ENCODE data around the gene KRT86. TPM values are rescaled to one million over a fixed set of nuclear protein-coding genes. Genes with fewer than 3 reads are reported as not detected.

KRT86 gene
- total and polyA plus RNA-seq, 5 experiments from 2014 or later: not detected

DNA sequence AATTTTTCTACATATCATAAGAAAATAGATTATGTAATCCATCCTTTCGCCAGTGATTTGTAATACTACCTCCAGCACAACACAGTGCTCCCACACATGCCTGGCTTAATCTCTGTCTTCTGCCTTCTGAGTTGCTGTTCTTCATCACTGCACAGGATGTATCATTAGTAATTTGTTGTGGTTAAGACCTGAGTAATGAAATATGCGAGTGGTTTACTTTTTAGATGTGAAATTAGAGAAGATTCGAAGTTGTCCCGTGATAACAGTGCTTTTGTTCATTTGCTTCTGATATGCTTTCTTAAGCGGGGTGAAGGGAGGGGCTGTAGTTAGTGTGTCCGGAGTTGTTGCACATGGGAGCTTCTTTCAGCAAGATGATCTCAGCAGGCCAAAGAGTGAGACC, 74.8 kb downstream of the KRT86 start:
- H3K4me1 Mint-ChIP-seq: peaks cover 22 to 34% (median 30%) of the 10 kb centered on the region in 4 donors
- peaks cover 0 to 15% (median 1%) of the 10 kb centered on the region in 5 donors for H3K27me3 Mint-ChIP-seq
- no peak overlapping the region for H3K27ac Mint-ChIP-seq
- no peak overlapping the region for H3K4me3 Mint-ChIP-seq
- DNase-seq: peak in 1 of 10 donors; percentile 34
- H3K36me3 Mint-ChIP-seq: no peaks in the 10 kb centered on the region
- ATAC-seq: no peak
- POLR2A ChIA-PET: interaction anchor here (1.5 kb wide), 1 partner anchor 21 kb away, joined by 6 read pairs; no protein-coding TSS in a partner anchor
- no peaks in the 10 kb centered on the region for H3K9me3 Mint-ChIP-seq

DNA sequence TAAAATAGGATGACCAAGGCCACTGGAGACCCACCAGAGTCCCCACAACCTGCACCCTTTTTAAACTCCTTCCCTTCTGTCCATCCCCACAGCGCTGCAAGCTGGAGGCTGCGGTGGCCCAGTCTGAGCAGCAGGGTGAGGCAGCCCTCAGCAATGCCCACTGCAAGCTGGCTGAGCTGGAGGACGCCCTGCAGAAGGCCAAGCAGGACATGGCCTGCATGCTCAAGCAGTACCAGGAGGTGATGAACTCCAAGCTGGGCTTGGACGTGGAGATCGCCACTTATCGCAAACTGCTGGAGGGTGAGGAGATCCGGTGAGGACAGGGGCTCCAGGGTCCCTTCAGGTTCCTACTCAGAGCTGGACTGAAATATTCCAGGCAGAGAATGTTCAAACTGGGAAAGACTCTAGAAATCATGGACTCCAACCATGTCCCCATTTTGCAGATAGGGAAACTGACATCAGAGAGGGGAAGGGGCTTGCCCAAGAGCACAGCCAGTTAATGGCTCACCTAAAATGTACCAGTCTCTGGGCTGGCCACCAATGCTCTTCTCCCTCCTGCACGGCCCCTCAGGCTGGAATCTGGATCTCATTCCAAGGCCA, 75.7 kb downstream of the KRT86 start:
- Mint-ChIP-seq H3K4me3 (no peak overlapping the region), H3K36me3 (no peaks in the 10 kb centered on the region), H3K9me3 (no peaks in the 10 kb centered on the region), H3K4me1 (peaks cover 20 to 34% (median 30%) of the 10 kb centered on the region in 4 donors), H3K27ac (peak overlapping the region in 1 of 10 donors; percentile 16), H3K27me3 (peaks cover 0 to 15% (median 1%) of the 10 kb centered on the region in 5 donors)
- POLR2A ChIA-PET: interaction anchor here (1.5 kb wide), 1 partner anchor 22 kb away, joined by 6 read pairs; no protein-coding TSS in a partner anchor
- ATAC-seq (no peak), DNase-seq (peak in 1 of 10 donors; percentile 18)

DNA sequence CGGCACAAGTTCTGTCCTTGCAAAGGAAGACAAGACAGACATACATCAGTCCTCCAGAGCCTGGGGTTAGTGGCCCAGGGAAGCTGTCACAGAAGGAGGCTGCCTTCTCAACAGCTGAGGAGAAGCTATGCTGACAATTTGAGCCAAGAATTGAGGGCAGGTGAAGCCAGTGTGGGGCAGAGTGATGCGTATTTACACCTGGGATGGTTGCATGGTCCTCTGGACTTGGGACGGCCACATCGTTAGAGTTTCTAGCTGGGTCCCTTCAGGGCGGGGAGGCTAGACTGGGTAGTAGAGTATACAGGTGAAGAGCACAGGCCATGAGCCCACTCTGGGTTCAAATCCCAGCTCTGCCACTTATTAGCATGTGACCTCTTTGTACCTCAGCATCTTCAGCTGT, 76.3 kb downstream of the KRT86 start:
- POLR2A ChIA-PET: interaction anchor here (0.5 kb wide), 1 partner anchor 1354 kb away, joined by 3 read pairs; no protein-coding TSS in a partner anchor
- Mint-ChIP-seq H3K27me3 (peaks cover 0 to 15% (median 1%) of the 10 kb centered on the region in 5 donors), H3K36me3 (no peaks in the 10 kb centered on the region), H3K4me3 (peak overlapping the region in 6 of 10 donors; percentile 2 to 55 (median 27)), H3K4me1 (peaks cover 20 to 34% (median 30%) of the 10 kb centered on the region in 4 donors), H3K9me3 (no peaks in the 10 kb centered on the region), H3K27ac (peak overlapping the region in 5 of 10 donors; percentile 4 to 81 (median 36))
- DNase-seq (peak in 1 of 10 donors; percentile 24), ATAC-seq (no peak)

DNA sequence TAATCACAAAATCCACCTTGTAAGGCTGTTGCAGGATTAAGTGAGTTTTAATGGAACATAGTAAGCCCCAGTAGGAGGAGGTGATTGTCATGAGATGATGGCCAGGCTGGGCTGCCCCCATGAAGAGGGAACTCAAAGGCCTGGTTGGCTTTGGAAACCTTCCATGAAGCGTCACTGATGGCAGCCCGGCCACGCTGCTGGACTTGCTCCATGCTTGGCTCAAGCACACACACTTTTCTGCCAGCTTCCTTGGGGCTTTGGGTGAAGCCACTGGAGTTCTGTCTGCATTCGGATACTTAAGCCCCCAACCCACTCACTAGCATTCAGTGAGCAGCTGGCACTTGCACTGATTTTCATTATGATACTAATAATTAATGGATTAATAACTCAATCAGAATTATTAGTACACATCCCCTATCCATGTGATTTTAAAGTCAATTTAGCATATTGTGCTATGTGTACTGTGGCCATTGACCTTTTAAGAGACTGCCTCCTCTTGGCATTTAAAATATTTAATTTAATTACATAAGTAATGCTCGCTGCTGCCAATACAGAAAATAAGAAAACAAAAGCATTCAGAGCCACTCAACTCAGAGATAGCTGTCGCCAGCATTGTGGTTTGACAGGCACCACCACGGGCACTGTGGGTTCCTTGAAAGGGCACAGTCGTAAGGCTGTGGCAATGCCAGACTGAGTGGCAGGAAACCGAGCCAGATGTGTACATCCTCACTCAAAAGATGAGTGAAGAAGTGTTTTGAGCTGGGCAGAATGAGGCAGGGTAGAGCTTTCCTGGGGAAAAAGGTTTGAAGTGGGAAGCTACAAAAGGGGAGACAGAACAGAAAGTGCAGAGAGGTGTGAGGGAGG, 77.0 kb downstream of the KRT86 start:
- H3K4me1 Mint-ChIP-seq: peaks cover 20 to 34% (median 30%) of the 10 kb centered on the region in 4 donors
- DNase-seq: peak; percentile 40 to 91 (median 80)
- H3K9me3 Mint-ChIP-seq: no peaks in the 10 kb centered on the region
- H3K27ac Mint-ChIP-seq: peak overlapping the region in 9 of 10 donors; percentile 5 to 84 (median 54)
- peak; percentile 98 to 99 for ATAC-seq
- H3K36me3 Mint-ChIP-seq: no peaks in the 10 kb centered on the region
- POLR2A ChIA-PET: interaction anchor here (1.0 kb wide), 1 partner anchor 8 kb away, joined by 4 read pairs; no protein-coding TSS in a partner anchor
- peaks cover 0 to 15% (median 1%) of the 10 kb centered on the region in 5 donors for H3K27me3 Mint-ChIP-seq
- peak overlapping the region in 9 of 10 donors; percentile 16 to 68 (median 42) for H3K4me3 Mint-ChIP-seq

DNA sequence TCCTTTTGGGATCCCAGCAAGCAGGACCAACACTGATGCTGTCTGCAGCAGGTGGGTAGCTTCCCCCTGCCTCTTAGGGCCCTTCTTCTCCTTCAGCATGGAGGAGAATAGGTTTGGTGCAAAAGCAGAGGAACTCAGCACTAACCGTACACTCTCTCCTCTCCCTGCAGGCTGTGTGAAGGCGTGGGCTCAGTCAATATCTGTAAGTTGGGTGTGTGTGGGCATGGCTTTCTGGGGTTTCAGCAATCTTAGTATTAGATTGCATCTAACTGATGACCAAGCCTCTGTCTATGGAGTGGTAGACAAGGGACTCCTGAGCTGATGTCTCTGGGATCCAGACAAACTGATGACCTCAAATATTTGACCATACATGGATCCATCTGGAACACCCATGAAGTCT, 78.5 kb downstream of the KRT86 start:
- Mint-ChIP-seq H3K36me3 (no peaks in the 10 kb centered on the region), H3K27me3 (peaks cover 0 to 16% (median 1%) of the 10 kb centered on the region in 5 donors), H3K4me1 (peaks cover 23 to 39% (median 37%) of the 10 kb centered on the region in 4 donors), H3K4me3 (peak overlapping the region in 6 of 10 donors; percentile 10 to 73 (median 25)), H3K9me3 (no peaks in the 10 kb centered on the region), H3K27ac (peak overlapping the region in 2 of 10 donors; percentile 47 to 77)
- ATAC-seq: no peak
- POLR2A ChIA-PET: no interaction called here
- DNase-seq: peak in 1 of 10 donors; percentile 10

DNA sequence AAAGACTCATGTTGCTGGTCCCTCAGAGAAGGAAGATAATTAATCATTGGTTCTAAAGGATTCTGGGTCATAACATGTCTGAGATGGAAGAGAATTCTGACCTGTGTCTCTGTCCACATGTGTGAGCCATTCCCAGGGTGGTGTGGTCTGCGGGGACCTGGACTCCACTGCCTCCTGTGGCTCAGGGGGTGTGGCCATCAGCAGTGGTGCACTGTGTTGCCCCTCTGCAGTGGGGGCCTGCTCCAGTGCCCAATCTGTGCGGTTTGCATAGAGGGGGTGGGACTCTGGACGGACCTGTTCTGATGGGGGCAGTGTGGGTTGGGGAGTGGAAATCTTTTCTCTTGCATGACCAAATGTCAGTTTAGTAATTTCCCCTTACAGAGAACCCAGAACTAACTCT, 79.3 kb downstream of the KRT86 start:
- Mint-ChIP-seq H3K9me3 (no peaks in the 10 kb centered on the region), H3K27ac (peak overlapping the region in 3 of 10 donors; percentile 10 to 52 (median 28)), H3K4me3 (no peak overlapping the region), H3K4me1 (peaks cover 28 to 47% (median 45%) of the 10 kb centered on the region in 4 donors), H3K36me3 (no peaks in the 10 kb centered on the region), H3K27me3 (peaks cover 0 to 13% (median 1%) of the 10 kb centered on the region in 5 donors)
- peak in 1 of 10 donors; percentile 49 for DNase-seq
- no peak for ATAC-seq
- POLR2A ChIA-PET: no interaction called here

DNA sequence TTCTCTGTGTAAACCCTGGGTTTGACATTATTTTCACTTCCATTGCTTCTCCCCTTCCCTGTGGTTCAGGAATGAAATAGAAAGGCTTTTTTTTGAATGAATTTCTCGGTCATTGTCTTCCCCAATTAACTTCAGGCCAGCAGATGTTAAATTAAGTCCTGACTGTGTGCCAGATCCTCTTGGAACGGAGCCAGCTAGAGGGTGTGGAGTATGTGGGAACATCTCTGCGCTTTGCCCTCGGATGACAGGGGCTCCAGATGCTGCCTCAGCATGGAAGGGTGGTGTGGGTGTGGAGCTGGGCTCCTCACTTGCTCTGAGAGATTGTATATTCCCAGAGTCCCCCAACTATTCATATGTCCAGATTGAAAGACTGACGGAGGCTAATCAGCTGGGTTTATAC, 79.8 kb downstream of the KRT86 start:
- H3K36me3 Mint-ChIP-seq: no peaks in the 10 kb centered on the region
- peak overlapping the region in 3 of 10 donors; percentile 28 to 43 (median 35) for H3K27ac Mint-ChIP-seq
- ATAC-seq: no peak
- POLR2A ChIA-PET: no interaction called here
- H3K27me3 Mint-ChIP-seq: peaks cover 0 to 13% (median 1%) of the 10 kb centered on the region in 5 donors
- H3K4me3 Mint-ChIP-seq: no peak overlapping the region
- peaks cover 31 to 51% (median 49%) of the 10 kb centered on the region in 4 donors for H3K4me1 Mint-ChIP-seq
- DNase-seq: peak in 1 of 10 donors; percentile 48
- H3K9me3 Mint-ChIP-seq: no peaks in the 10 kb centered on the region

DNA sequence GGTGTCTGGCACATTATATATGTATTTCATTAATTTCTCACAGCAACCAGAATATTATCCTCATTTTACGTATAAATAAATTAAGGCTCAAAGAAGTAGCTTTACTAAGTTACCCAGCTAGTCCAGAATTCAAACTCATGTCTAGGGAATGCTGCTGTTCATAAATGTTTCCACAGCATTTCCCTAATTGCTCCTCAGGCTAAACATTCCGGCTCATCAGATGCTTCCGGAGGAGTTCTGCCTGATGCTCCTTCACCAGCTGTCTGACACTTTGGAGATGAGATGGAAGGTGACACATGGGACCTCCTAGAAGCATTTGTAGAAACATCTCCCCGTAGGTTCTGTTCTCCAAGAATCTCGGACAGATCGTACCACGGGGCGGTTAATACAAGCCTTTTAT, 80.7 kb downstream of the KRT86 start:
- ATAC-seq (no peak), DNase-seq (no peak)
- Mint-ChIP-seq H3K27ac (peak overlapping the region in 1 of 10 donors; percentile 31), H3K4me3 (no peak overlapping the region), H3K4me1 (peaks cover 37 to 60% (median 57%) of the 10 kb centered on the region in 4 donors), H3K27me3 (peaks cover 0 to 14% (median 1%) of the 10 kb centered on the region in 5 donors), H3K36me3 (no peaks in the 10 kb centered on the region), H3K9me3 (no peaks in the 10 kb centered on the region)
- POLR2A ChIA-PET: no interaction called here

DNA sequence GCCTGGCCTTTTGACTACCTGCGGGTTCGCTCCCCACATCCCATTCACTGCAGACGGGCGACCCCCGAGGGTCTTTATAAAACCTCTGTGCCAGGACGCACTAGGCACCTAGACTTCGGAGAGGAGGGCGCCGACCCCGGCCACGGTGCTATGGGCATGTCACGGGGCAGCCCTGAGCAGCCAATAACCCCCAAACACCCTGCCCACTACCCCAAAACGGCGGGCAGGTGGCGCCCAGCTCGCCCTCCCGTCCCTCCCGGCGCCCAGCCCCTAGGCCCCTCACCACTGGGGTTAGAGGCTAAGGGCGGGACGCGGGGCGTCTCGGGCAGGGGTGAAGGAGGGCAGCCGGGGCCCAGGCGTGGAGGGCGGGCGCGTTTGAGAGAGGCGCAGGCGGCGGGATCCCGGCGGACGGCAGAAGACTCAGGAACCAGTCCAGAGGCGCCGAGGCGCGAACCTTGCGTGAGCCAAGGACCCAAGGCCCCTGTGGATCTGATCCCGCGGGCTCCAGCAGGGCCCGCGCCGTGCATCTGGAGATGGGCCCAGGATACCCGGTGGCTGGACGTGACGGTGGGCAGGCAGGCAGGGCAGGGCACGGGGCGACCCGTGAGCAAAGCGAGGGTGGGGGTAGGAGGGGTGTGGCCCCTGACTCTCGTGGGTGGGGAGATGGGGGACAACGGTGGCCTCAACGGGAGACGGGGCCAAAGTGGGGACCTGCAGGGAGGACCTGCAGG, 81.8 kb downstream of the KRT86 start:
- H3K4me3 Mint-ChIP-seq: no peak overlapping the region
- H3K27ac Mint-ChIP-seq: no peak overlapping the region
- DNase-seq (no peak), ATAC-seq (no peak)
- no peaks in the 10 kb centered on the region for H3K36me3 Mint-ChIP-seq
- no peaks in the 10 kb centered on the region for H3K9me3 Mint-ChIP-seq
- H3K27me3 Mint-ChIP-seq: peaks cover 0 to 11% (median 1%) of the 10 kb centered on the region in 5 donors
- peaks cover 36 to 54% (median 51%) of the 10 kb centered on the region in 4 donors for H3K4me1 Mint-ChIP-seq
- POLR2A ChIA-PET: no interaction called here

DNA sequence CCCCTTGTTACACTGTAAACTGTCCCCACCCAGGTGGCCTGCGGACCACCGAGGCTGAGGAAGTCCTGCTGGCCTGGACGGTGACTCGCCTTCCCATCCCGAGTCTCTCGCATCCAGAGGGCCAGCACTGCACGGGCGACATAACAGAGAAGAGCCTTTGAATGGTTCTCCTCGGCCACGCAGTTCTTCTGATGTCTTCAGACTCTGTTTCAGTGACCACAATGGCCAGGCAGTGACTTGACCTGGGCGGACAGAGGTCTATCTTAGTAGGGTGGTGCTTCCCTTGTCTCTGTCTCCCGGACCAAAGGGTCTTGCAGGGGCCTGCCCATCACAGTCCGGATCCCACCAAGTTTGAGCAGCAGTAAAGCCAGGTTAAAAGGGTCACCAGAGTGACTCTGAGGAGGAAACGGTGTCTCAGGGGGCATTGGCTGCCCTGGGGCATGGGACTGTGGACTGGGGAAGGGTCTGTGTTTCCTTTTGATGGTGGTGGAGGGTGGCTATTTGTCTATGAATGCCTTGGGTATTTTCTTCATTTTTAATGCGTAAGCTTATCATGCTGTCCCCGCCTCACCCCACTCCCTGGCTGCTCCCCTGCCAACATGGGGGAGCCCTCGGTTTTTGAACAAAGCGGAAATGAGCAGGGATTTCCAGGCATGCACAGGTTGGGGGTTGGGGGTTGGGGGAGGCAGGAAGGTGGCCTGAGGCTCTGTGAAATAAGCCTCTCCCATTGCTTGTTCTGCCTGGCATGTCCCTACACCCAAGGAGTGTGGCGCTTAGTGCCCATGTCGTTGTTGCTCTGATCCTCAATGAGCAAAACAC, 82.5 kb downstream of the KRT86 start:
- H3K4me3 Mint-ChIP-seq: no peak overlapping the region
- H3K36me3 Mint-ChIP-seq: no peaks in the 10 kb centered on the region
- H3K4me1 Mint-ChIP-seq: peaks cover 33 to 53% (median 48%) of the 10 kb centered on the region in 4 donors
- H3K27me3 Mint-ChIP-seq: peaks cover 0 to 9% (median 1%) of the 10 kb centered on the region in 5 donors
- no peaks in the 10 kb centered on the region for H3K9me3 Mint-ChIP-seq
- POLR2A ChIA-PET: interaction anchor here (0.6 kb wide), 1 partner anchor 139 kb away, joined by 4 read pairs; no protein-coding TSS in a partner anchor
- H3K27ac Mint-ChIP-seq: peak overlapping the region in 2 of 10 donors; percentile 31 to 85
- no peak for ATAC-seq
- no peak for DNase-seq

Measured in naive thymus-derived CD8-positive, alpha-beta T cell (primary cell).